HCT116 (cell line): ENCODE measurements around the gene CASR. TPM values are rescaled to one million over a fixed set of nuclear protein-coding genes. Genes with fewer than 3 reads are reported as not detected.

Source experiments
- ATAC-seq: fragments of 200-7000 bp; cut with Tn5 transposase; 2 replicates; pipeline ENCODE4 v1.9.1; 2020; ENCODE audit warnings: mild to moderate bottlenecking, moderate library complexity
- BruUV-seq: library from RNA; stranded (reverse); fragments of 400-500 nt; replicated peaks from 2 replicates; lab custom pipeline; 2021; lab: Mats Ljungman, UMichigan
- CTCF ChIA-PET: fragments of 300-600 bp; sonication (Branson Sonifier 250); formaldehyde crosslinking; loops from one replicate; lab custom pipeline; 2021; ENCODE audit warnings: antibody characterized with exemption; lab: Charles Lee
- POLR2A ChIA-PET: fragments of 300-600, 350-600 bp; sonication (Branson Sonifier 250); formaldehyde crosslinking; loops from one replicate; lab custom pipeline; 2021; ENCODE audit warnings: antibody characterized with exemption; lab: Charles Lee
- RAD21 ChIA-PET, 2 experiments: fragments of 300-600 bp; sonication (Branson Sonifier 250); formaldehyde crosslinking; loops; one replicate each; lab custom pipeline; 2023; ENCODE audit warnings: low total read pairs in 2 of 2; ENCODE audit not compliant: uncharacterized antibody in 2 of 2, unreplicated experiment in 2 of 2, low non-redundant PET in 1 of 2; lab: Charles Lee
- DNase-seq: peaks from one replicate; pipeline ENCODE4 v3.0.0-alpha.2; 2010; ENCODE audit warnings: low read depth, low spot score
- H2AFZ ChIP-seq: fragments of 200-600 bp; shearing (Covaris generic), sonication (generic); 2 replicates; pipeline ENCODE4 v1.6.1; 2017; ENCODE audit warnings: low read depth, mixed run types, mixed read lengths, antibody characterized with exemption, low read length; ENCODE audit not compliant: poor library complexity, severe bottlenecking
- H3K27ac ChIP-seq: 2 replicates; pipeline ENCODE4 v1.5.1; 2012; ENCODE audit warnings: low read depth, low read length
- H3K27me3 ChIP-seq: fragments of 200-600 bp; sonication (generic); 2 replicates; pipeline ENCODE4 v1.6.1; 2016; ENCODE audit warnings: mixed run types, low read length, mixed read lengths; ENCODE audit not compliant: insufficient read depth
- H3K36me3 ChIP-seq, 2 experiments: fragments of 200-500 bp in 1 of 2; fragments of 200-600 bp in 1 of 2; sonication (Bioruptor generic) in 1 of 2; sonication (generic) in 1 of 2; 2 replicates each; pipeline versions ENCODE4 v1.5.1 to v1.6.1; 2014 to 2016; ENCODE audit warnings: low read length in 2 of 2, inconsistent platforms in 1 of 2, mixed read lengths in 1 of 2, mixed run types in 1 of 2; ENCODE audit not compliant: insufficient read depth in 2 of 2, control insufficient read depth in 1 of 2
- H3K4me1 ChIP-seq, 2 experiments: fragments of 200-600 bp in 1 of 2; sonication (generic) in 1 of 2; 2 replicates each; pipeline versions ENCODE4 v1.5.1 to v1.6.1; 2012 to 2017; ENCODE audit warnings: low read length in 2 of 2, inconsistent platforms in 1 of 2, mild to moderate bottlenecking in 1 of 2, mixed read lengths in 1 of 2, mixed run types in 1 of 2, moderate library complexity in 1 of 2; ENCODE audit not compliant: insufficient read depth in 2 of 2, control insufficient read depth in 1 of 2
- H3K4me2 ChIP-seq: fragments of 200-600 bp; sonication (generic); 2 replicates; pipeline ENCODE4 v1.6.1; 2017; ENCODE audit warnings: mixed run types, low read length, mixed read lengths
- H3K4me3 ChIP-seq, 2 experiments: fragments of 200-600 bp in 1 of 2; sonication (generic) in 1 of 2; replicated peaks in 1 of 2; 2 replicates each; pipeline ENCODE4 v1.5.1; 2011 to 2016; ENCODE audit warnings: low read length in 2 of 2, control low read depth in 1 of 2, low read depth in 1 of 2, mild to moderate bottlenecking in 1 of 2, mixed read lengths in 1 of 2, mixed run types in 1 of 2
- H3K79me2 ChIP-seq: fragments of 200-600 bp; sonication (generic); 2 replicates; pipeline ENCODE4 v1.6.1; 2017; ENCODE audit warnings: mild to moderate bottlenecking, mixed run types, low read length, moderate library complexity, mixed read lengths; ENCODE audit not compliant: insufficient read depth
- H3K9ac ChIP-seq: fragments of 200-600 bp; sonication (generic); 2 replicates; pipeline ENCODE4 v1.6.1; 2016; ENCODE audit warnings: low read length, mixed read lengths
- H3K9me2 ChIP-seq: fragments of 200-600 bp; sonication (generic), shearing (Covaris generic); 2 replicates; pipeline ENCODE4 v1.6.1; 2017; ENCODE audit warnings: mixed run types, mild to moderate bottlenecking, moderate library complexity; ENCODE audit not compliant: insufficient read depth
- H3K9me3 ChIP-seq, 2 experiments: fragments of 200-500 bp in 1 of 2; fragments of 200-600 bp in 1 of 2; sonication (Bioruptor generic) in 1 of 2; sonication (generic) in 1 of 2; 2 replicates each; pipeline ENCODE4 v1.6.1; 2014 to 2017; ENCODE audit warnings: low read length in 2 of 2, mixed read lengths in 2 of 2, inconsistent platforms in 1 of 2, low read depth in 1 of 2, mild to moderate bottlenecking in 1 of 2, mixed run types in 1 of 2, moderate library complexity in 1 of 2; ENCODE audit not compliant: control insufficient read depth in 1 of 2, insufficient read depth in 1 of 2
- H4K20me1 ChIP-seq: fragments of 200-600 bp; sonication (generic), shearing (Covaris generic); 2 replicates; pipeline ENCODE4 v1.6.1; 2017; ENCODE audit warnings: mixed run types, mild to moderate bottlenecking, moderate library complexity; ENCODE audit not compliant: insufficient read depth
- CBX3 ChIP-seq: IDR thresholded peaks from 2 replicates; pipeline ENCODE4 v1.6.1; 2012; ENCODE audit warnings: low read depth
- CTCF ChIP-seq, 3 experiments: fragments of 200-600 bp in 1 of 3; sonication (generic) in 1 of 3; IDR thresholded peaks in 2 of 3; conservative IDR thresholded peaks in 1 of 3; 2 replicates each; pipeline ENCODE4 v1.5.1; 2012 to 2017; ENCODE audit warnings: low read depth in 2 of 3, low read length in 2 of 3, antibody characterized with exemption in 1 of 3, borderline replicate concordance in 1 of 3, control low read depth in 1 of 3, mild to moderate bottlenecking in 1 of 3, mixed read lengths in 1 of 3, mixed run types in 1 of 3, moderate library complexity in 1 of 3; ENCODE audit not compliant: insufficient read depth in 1 of 3
- EZH2 ChIP-seq: fragments of 200-600 bp; sonication (generic); IDR thresholded peaks from 2 replicates; pipeline ENCODE4 v1.6.1; 2017; ENCODE audit warnings: antibody characterized with exemption, mixed run types
- intact Hi-C: fragments of 100-400 bp; cut with micrococcal nuclease; formaldehyde crosslinking; loops from 2 replicates; pipeline ENCODE4 v1.10.0; 2022
- total RNA-seq: library from RNA; stranded (reverse); gene quantifications from one replicate; pipeline ENCODE4 v1.2.1, GENCODE V29; 2021; ENCODE audit not compliant: unreplicated experiment

The CASR gene
- total RNA-seq, 1 experiment from 2014 or later: not detected

- no peaks in the 10 kb centered on the region for H3K79me2 ChIP-seq
- no peaks in the 10 kb centered on the region for H4K20me1 ChIP-seq
- H3K36me3 ChIP-seq: no peaks in the 10 kb centered on the region
- intact Hi-C loops: no loop called here
- CTCF ChIA-PET: interaction anchor here (0.7 kb wide), 1 partner anchor 9 kb away, joined by 3 read pairs; no protein-coding TSS in a partner anchor
- ATAC-seq: peak; percentile 67
- no peaks in the 10 kb centered on the region for H3K27me3 ChIP-seq
- no peak for DNase-seq
- no peaks in the 10 kb centered on the region for H3K9me2 ChIP-seq
- BruUV-seq: no TSS peak
- POLR2A ChIA-PET: no interaction called here
- no peaks in the 10 kb centered on the region for H3K9me3 ChIP-seq
- no peaks in the 10 kb centered on the region for H3K4me1 ChIP-seq
- H3K9ac ChIP-seq: no peak overlapping the region
- H3K4me2 ChIP-seq: no peak overlapping the region
- no peak overlapping the region for H3K4me3 ChIP-seq
- no peak overlapping the region for H3K27ac ChIP-seq
- RAD21 ChIA-PET: no interaction called here
- TF ChIP-seq EZH2 (no peak), CTCF (IDR thresholded peaks at IDR 0.05 in 2 of 3, conservative IDR thresholded peaks at IDR 0.05 in 1 of 3; ENCODE audit: borderline replicate concordance in 1 of 3, insufficient read depth in 1 of 3, low read depth in 2 of 3, low read length in 2 of 3) (peak in 2 of 3 experiments; percentile 11 to 35; a peak in 2 of 6 replicates)
- TF ChIP-seq, all 23 proteins: peak for 1
- H2AFZ ChIP-seq: no peak overlapping the region
Measured at GRCh38 chr3:122315619-122316018, 132.2 kb downstream of the CASR start.

- Histone ChIP-seq H3K4me3 (no peak overlapping the region), H3K9me3 (no peaks in the 10 kb centered on the region), H3K9ac (no peak overlapping the region), H2AFZ (no peak overlapping the region), H3K4me2 (no peak overlapping the region), H3K4me1 (no peaks in the 10 kb centered on the region), H3K27ac (no peak overlapping the region), H4K20me1 (no peaks in the 10 kb centered on the region), H3K27me3 (no peaks in the 10 kb centered on the region), H3K9me2 (no peaks in the 10 kb centered on the region), H3K36me3 (no peaks in the 10 kb centered on the region), H3K79me2 (no peaks in the 10 kb centered on the region)
- ChIA-PET CTCF (no interaction called here), RAD21 (no interaction called here), POLR2A (interaction anchor here (1.1 kb wide), 1 partner anchor 9 kb away, joined by 3 read pairs; no protein-coding TSS in a partner anchor)
- ATAC-seq: no peak
- intact Hi-C loops: no loop called here
- no TSS peak for BruUV-seq
- no peak for TF ChIP-seq CBX3
- no peak for TF ChIP-seq CTCF (IDR thresholded peaks at IDR 0.05 in 2 of 3, conservative IDR thresholded peaks at IDR 0.05 in 1 of 3; ENCODE audit: borderline replicate concordance in 1 of 3, insufficient read depth in 1 of 3, low read depth in 2 of 3, low read length in 2 of 3)
- DNase-seq: no peak
Measured at GRCh38 chr3:122316368-122316767, 132.9 kb downstream of the CASR start.
